ENCODE measurements around the gene DEDD.

- TF ChIP-seq BHLHE40 (IDR thresholded peaks at IDR 0.05; ENCODE audit: borderline replicate concordance), result no peak
- TF ChIP-seq L3MBTL2 (conservative IDR thresholded peaks at IDR 0.05), result no peak
- TF ChIP-seq SP1 (IDR thresholded peaks at IDR 0.05), result no peak
- no peak for TF ChIP-seq HDGF (IDR thresholded peaks at IDR 0.05; ENCODE audit: borderline replicate concordance)
- TF ChIP-seq FOXK2 (IDR thresholded peaks at IDR 0.05), result no peak
- no peak for TF ChIP-seq NFRKB (IDR thresholded peaks at IDR 0.05)
- no peak for TF ChIP-seq SUZ12 (IDR thresholded peaks at IDR 0.05)
- TF ChIP-seq ARNT (IDR thresholded peaks at IDR 0.05), result no peak
These were observed 42.4 kb upstream of the DEDD start for GRCh38 chr1:161174911-161175310.
